Stimulated activated CD8-positive, alpha-beta memory T cell treated with anti-CD3 and anti-CD28 coated beads, Interleukin-12 subunit alpha, Interleukin-12 subunit beta, amount 100 ng/mL, for 4 hours (primary cell): ENCODE data around the gene HNF4A.
"Not testable (repeated sequence)": the region's sequence is repeated elsewhere in the genome, so short reads cannot be mapped to it uniquely, and the experiment has no call there.

Source experiments
- DNase-seq: peaks from one replicate; pipeline ENCODE4 v3.0.0-alpha.2; 2020; ENCODE audit warnings: low read depth

HNF4A gene

GRCh38 chr20:44345941-44346340 is 9.6 kb upstream of the HNF4A start:
- not testable (repeated sequence) for DNase-seq

GRCh38 chr20:44348168-44348659 is 7.3 kb upstream of the HNF4A start:
- DNase-seq, result no peak

- DNase-seq, result no peak
These were observed 6.2 kb upstream of the HNF4A start for GRCh38 chr20:44349349-44349748.

- no peak for DNase-seq
These were observed 4.9 kb upstream of the HNF4A start for GRCh38 chr20:44350567-44350966.

- DNase-seq, result no peak
These were observed 461 bp upstream of the HNF4A start for GRCh38 chr20:44354979-44355497.

GRCh38 chr20:44356353-44356723 is 839 bp downstream of the HNF4A start:
- no peak for DNase-seq

- DNase-seq, result no peak
These were observed 1.5 kb downstream of the HNF4A start for GRCh38 chr20:44357020-44357419.

- no peak for DNase-seq
These were observed 2.1 kb downstream of the HNF4A start for GRCh38 chr20:44357555-44358125.

- no peak for DNase-seq
These were observed 3.3 kb downstream of the HNF4A start for GRCh38 chr20:44358776-44359175.

GRCh38 chr20:44360221-44360620 is 4.7 kb downstream of the HNF4A start:
- no peak for DNase-seq

GRCh38 chr20:44361021-44361420 is 5.5 kb downstream of the HNF4A start:
- no peak for DNase-seq

- no peak for DNase-seq
These were observed 7.0 kb downstream of the HNF4A start for GRCh38 chr20:44362466-44362940.

- no peak for DNase-seq
These were observed 8.6 kb downstream of the HNF4A start for GRCh38 chr20:44364068-44364467.

GRCh38 chr20:44364780-44365179 is 9.3 kb downstream of the HNF4A start:
- no peak for DNase-seq

GRCh38 chr20:44367746-44368145 is 12.2 kb downstream of the HNF4A start:
- no peak for DNase-seq

- DNase-seq, result no peak
These were observed 15.2 kb downstream of the HNF4A start for GRCh38 chr20:44370639-44371218.

- no peak for DNase-seq
These were observed 27.1 kb downstream of the HNF4A start for GRCh38 chr20:44382641-44383040.

- DNase-seq, result peak; percentile 56
These were observed 29.0 kb downstream of the HNF4A start for GRCh38 chr20:44384423-44385027.

GRCh38 chr20:44388466-44389023 is 33.0 kb downstream of the HNF4A start:
- DNase-seq, result peak; percentile 35

GRCh38 chr20:44389871-44390270 is 34.4 kb downstream of the HNF4A start:
- no peak for DNase-seq

- no peak for DNase-seq
These were observed 34.8 kb downstream of the HNF4A start for GRCh38 chr20:44390280-44390679.

GRCh38 chr20:44392088-44392775 is 36.7 kb downstream of the HNF4A start:
- DNase-seq, result no peak
